ENCODE results near the gene ZNF175. TPM values are rescaled to one million over a fixed set of nuclear protein-coding genes. Genes with fewer than 3 reads are reported as not detected.

Gene ZNF175
- total RNA-seq, 2 donors from 2014 or later = 10.8 to 11.3 TPM

DNA sequence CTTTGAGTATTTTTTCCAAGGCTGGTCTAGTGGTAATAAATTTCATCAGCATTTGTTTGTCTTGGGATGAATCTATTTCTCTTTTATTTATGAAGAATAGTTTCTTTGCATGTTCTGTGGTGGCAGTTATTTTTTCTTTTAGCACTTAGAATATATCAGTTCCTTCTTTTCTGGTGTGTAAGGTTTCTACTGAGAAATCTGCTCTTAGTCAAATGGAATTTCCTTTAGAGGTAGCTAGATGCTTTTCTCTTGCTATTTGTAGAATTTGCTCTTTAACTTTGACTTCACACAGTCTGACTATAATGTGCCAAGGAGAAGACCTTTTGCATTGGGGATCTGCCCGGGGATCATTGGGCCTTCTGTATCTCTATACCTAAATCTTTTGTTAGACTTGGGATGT lies 35.5 kb upstream of the ZNF175 start:
- H3K9me3 Mint-ChIP-seq = no peaks in the 10 kb centered on the region
- DNase-seq = no peak
- H3K27ac Mint-ChIP-seq = no peak overlapping the region
- no peak overlapping the region for H3K27ac ChIP-seq (ENCODE audit: low read depth, low read length)
- H3K4me1 Mint-ChIP-seq = no peaks in the 10 kb centered on the region
- no peaks in the 10 kb centered on the region for H3K36me3 Mint-ChIP-seq (ENCODE audit: low read depth)
- no peaks in the 10 kb centered on the region for H3K36me3 ChIP-seq (ENCODE audit: control insufficient read depth, insufficient read depth, low read length)
- no peaks in the 10 kb centered on the region for H3K9me3 ChIP-seq (ENCODE audit: control insufficient read depth, low read length)
- no peak overlapping the region for H3K9ac ChIP-seq (ENCODE audit: extremely low read depth, low read length, poor library complexity, severe bottlenecking)
- peaks cover 25% of the 10 kb centered on the region for H3K27me3 Mint-ChIP-seq (ENCODE audit: insufficient read depth)
- H3K4me3 ChIP-seq (ENCODE audit: low read length) = no peak overlapping the region
- WGBS, 2 experiments (ENCODE audit: insufficient coverage in 1 of 2, insufficient read length in 1 of 2) = 71% methylated on average over 1 of the region's 1 CpG; no CpG with 5 or more reads in 1 of the 2 experiments
- peaks cover 79% of the 10 kb centered on the region for H3K27me3 ChIP-seq (ENCODE audit: control insufficient read depth, insufficient read depth, low read length, poor library complexity, severe bottlenecking)
- H3K4me1 ChIP-seq (ENCODE audit: control insufficient read depth, insufficient read depth, low read length) = no peaks in the 10 kb centered on the region
- no peak for TF ChIP-seq CTCF (conservative IDR thresholded peaks at IDR 0.05)
- H3K4me3 Mint-ChIP-seq = no peak overlapping the region

DNA sequence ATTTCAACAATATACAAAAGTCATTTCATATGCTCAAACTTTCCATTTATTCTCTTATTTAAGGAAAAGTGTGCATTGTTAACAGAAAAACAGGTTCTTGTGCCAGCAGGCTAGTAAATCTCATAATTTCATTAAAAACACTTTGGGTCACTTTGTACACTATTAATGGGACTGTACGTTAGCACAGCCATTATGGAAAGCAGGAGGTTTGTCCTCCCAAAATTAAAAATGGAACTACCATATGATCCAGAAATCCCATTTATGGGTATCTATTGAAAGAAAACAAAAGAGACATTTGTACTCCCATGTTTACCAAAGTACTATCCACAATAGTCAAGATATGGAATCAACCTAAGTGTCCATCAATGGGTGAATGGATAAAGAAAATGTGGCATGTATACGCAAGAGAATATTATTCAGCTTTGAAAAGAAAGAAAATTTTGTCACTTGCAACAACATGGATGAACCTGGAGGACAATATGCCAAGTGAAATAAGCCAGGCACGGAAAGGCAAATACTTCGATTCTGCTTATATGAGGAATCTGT lies 31.2 kb upstream of the ZNF175 start:
- H3K4me1 Mint-ChIP-seq = no peaks in the 10 kb centered on the region
- DNase-seq = no peak
- peaks cover 15% of the 10 kb centered on the region for H3K27me3 Mint-ChIP-seq (ENCODE audit: insufficient read depth)
- H3K9ac ChIP-seq (ENCODE audit: extremely low read depth, low read length, poor library complexity, severe bottlenecking) = no peak overlapping the region
- no peaks in the 10 kb centered on the region for H3K4me1 ChIP-seq (ENCODE audit: control insufficient read depth, insufficient read depth, low read length)
- H3K4me3 ChIP-seq (ENCODE audit: low read length) = no peak overlapping the region
- H3K27ac ChIP-seq (ENCODE audit: low read depth, low read length) = no peak overlapping the region
- H3K27me3 ChIP-seq (ENCODE audit: control insufficient read depth, insufficient read depth, low read length, poor library complexity, severe bottlenecking) = peaks cover 42% of the 10 kb centered on the region
- no peak for TF ChIP-seq CTCF (conservative IDR thresholded peaks at IDR 0.05)
- no peaks in the 10 kb centered on the region for H3K36me3 Mint-ChIP-seq (ENCODE audit: low read depth)
- no peaks in the 10 kb centered on the region for H3K9me3 Mint-ChIP-seq
- 87 to 93% methylated on average over 4 of the region's 4 CpGs for WGBS, 2 experiments (ENCODE audit: insufficient coverage in 1 of 2, insufficient read length in 1 of 2)
- H3K4me3 Mint-ChIP-seq = no peak overlapping the region
- H3K9me3 ChIP-seq (ENCODE audit: control insufficient read depth, low read length) = no peaks in the 10 kb centered on the region
- H3K27ac Mint-ChIP-seq = no peak overlapping the region
- H3K36me3 ChIP-seq (ENCODE audit: control insufficient read depth, insufficient read depth, low read length) = no peaks in the 10 kb centered on the region

- Mint-ChIP-seq H3K27ac (no peak overlapping the region), H3K36me3 (ENCODE audit: low read depth) (no peaks in the 10 kb centered on the region), H3K27me3 (ENCODE audit: insufficient read depth) (peaks cover 18% of the 10 kb centered on the region), H3K4me1 (peaks cover 2% of the 10 kb centered on the region), H3K9me3 (no peaks in the 10 kb centered on the region), H3K4me3 (no peak overlapping the region)
- H3K36me3 ChIP-seq (ENCODE audit: control insufficient read depth, insufficient read depth, low read length) = no peaks in the 10 kb centered on the region
- H3K27ac ChIP-seq (ENCODE audit: low read depth, low read length) = no peak overlapping the region
- no peaks in the 10 kb centered on the region for H3K4me1 ChIP-seq (ENCODE audit: control insufficient read depth, insufficient read depth, low read length)
- no peak overlapping the region for H3K9ac ChIP-seq (ENCODE audit: extremely low read depth, low read length, poor library complexity, severe bottlenecking)
- no peak for TF ChIP-seq CTCF (conservative IDR thresholded peaks at IDR 0.05)
- 40 to 71% methylated on average over 2 to 10 of the region's 10 CpGs for WGBS, 2 experiments (ENCODE audit: insufficient coverage in 1 of 2, insufficient read length in 1 of 2)
- no peaks in the 10 kb centered on the region for H3K9me3 ChIP-seq (ENCODE audit: control insufficient read depth, low read length)
- DNase-seq = no peak
- H3K27me3 ChIP-seq (ENCODE audit: control insufficient read depth, insufficient read depth, low read length, poor library complexity, severe bottlenecking) = peaks cover 24% of the 10 kb centered on the region
- H3K4me3 ChIP-seq (ENCODE audit: low read length) = no peak overlapping the region
Observed at GRCh38 chr19:51541458-51542357, 29.4 kb upstream of the ZNF175 start.
